GM12892 (cell line): ENCODE results near the gene CDK11B.

Source experiments
- POLR2A ChIP-seq: IDR thresholded peaks from 2 replicates; pipeline ENCODE4 v1.6.1; 2011; ENCODE audit warnings: low read depth, low read length, control low read depth
- POLR2AphosphoS5 ChIP-seq: IDR thresholded peaks from 2 replicates; pipeline ENCODE4 v1.6.1; 2011; ENCODE audit warnings: low read depth, low read length, control low read depth
- TAF1 ChIP-seq: IDR thresholded peaks from 2 replicates; pipeline ENCODE4 v1.6.1; 2011; ENCODE audit warnings: low read depth, mild to moderate bottlenecking, control low read depth, low read length, borderline replicate concordance

DNA sequence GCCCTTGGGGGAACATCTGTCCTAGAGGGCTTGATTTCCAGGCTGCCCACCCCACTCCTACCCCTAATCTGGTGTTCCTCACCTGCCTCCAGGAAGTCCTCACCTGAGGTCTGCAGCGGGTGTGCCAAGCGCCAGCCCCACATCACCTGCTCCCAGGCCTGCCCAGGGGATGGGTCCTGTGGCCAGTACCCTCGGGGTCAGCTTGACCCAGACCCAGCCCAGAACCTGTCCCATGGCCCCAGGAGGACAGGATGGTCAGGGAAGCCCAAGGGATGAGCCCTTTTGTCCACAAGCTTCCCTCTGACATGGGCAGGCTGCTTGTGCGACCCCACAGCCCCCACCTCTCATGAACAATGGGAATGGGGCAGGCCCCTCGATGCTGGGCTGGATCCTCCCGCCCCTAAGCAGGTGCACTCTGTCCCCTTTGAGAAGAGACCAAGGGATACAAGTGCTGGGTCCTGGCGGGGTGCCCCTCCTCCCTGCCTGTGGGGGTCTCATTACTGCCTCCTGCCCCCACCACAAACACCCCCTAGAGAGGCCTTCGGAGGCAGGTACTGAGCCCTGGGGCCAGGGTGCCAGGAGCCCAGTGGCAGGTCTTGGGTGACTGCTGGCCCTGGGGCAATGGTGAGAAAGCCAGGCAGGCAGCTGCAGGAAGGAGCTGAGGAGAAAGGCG, 40.3 kb downstream of the CDK11B start:
- TF ChIP-seq POLR2A (no peak), TAF1 (no peak), POLR2AphosphoS5 (no peak)
